ENCODE measurements around the gene CAPN7.

The CAPN7 gene

DNA sequence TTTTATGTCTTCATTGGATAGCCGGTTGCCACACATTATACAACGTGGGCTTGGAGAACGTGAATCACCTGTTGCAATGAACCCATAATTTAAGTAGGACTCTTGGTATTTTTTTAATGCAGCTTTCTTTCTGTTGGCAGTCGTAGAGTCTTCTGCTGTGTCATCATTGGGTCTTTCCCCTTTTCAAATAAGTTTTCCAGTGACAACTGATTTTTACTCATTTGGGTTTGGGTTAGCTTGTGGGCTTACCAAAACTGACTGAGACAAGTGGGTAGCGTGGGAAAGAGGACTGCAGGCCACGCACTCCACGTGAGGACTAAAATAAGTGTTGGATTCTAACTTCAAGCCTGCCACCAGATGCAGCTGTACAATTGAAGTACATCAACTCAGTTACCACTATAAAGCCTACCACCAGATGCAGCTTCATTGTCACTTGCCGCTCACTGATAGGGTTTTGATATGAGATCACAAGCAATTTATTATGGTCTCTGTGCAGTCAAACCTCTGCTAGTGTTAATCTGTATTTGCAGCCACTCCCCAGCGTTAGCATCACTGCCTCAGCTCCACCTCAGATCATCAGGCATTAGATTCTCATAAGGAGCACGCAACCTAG lies 6.4 kb upstream of the CAPN7 start:
- no peak for DNase-seq (ENCODE audit: low read depth)

- DNase-seq (ENCODE audit: low read depth) = no peak
These were observed 2.0 kb upstream of the CAPN7 start for GRCh38 chr3:15204005-15204404.

- DNase-seq (ENCODE audit: low read depth) = no peak
These were observed 538 bp upstream of the CAPN7 start for GRCh38 chr3:15205482-15205933.

DNA sequence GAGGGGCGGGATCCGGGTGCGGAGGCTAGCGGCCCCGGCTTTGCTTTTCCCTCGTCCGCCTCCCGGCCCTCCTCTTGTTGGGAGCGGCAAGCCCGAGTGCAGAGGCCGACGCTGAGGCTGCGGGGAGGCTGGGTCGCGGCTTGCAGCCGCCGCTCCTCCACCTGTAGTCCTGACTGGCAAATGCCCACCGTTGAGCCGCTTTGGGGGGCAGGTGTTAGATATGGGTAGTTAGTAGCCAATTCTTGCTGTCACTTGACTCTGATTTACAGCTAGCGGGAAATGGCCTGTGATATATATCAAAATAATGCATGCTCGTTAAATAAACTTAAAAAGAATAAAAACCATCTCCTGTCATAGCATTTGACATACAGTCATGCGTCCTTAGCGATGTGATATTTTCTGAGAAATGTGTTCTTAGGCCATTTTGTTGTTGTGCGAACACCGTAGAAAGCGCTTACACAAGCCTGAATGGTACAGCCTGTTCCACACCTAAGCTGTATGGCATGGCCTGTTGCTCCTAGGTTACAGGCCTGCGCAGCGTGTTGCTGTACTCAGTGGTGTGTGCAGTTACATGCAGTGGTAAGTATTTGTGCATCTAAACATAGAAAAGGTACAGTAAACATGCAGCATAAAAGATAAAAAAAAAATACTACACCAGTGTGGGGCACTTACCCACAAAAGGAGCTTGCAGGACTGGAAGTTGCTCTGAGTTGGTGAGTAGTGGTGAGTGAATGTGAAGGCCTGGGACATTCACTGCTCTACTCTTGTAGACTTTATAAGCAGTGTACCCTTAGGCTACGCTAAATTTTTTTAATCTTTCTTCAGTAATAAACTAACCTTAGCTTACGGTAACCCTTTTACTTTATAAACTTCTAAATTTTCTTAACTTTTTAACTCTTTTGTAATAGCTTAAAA lies 873 bp downstream of the CAPN7 start:
- DNase-seq (ENCODE audit: low read depth) = no peak

DNA sequence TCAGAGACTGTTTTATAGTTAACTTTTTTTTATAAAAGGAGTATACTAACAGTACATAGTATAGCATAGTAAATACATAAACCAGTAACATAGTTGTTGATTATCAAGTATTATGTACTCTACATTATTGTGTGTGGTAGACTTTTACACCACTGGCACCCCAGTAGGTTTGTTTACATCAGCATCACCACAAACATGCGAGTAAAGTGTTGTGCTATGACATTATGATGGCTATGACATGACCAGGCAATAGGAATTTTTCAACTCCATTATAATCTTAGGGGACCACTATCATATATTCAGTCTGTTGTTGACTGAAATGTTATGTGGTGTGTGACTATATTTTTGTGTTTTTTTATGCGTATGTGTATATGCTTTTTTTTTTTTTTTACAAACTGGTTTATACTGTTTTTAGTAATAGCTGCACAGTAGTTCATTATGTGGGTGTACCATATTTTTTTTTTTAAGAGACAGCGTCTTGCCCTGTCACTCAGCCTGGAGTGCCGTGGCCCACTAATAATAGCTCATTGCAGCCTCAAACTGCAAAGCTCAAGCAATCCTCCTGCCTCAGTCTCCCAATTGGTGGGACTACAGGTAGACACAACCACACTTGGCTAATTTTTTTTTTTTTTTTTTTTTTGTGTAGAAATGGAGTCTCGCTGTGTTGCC lies 1.9 kb downstream of the CAPN7 start:
- no peak for DNase-seq (ENCODE audit: low read depth)

GRCh38 chr3:15211937-15212336 lies 5.9 kb downstream of the CAPN7 start:
- DNase-seq (ENCODE audit: low read depth) = no peak

GRCh38 chr3:15214758-15215157 lies 8.7 kb downstream of the CAPN7 start:
- no peak for DNase-seq (ENCODE audit: low read depth)

DNA sequence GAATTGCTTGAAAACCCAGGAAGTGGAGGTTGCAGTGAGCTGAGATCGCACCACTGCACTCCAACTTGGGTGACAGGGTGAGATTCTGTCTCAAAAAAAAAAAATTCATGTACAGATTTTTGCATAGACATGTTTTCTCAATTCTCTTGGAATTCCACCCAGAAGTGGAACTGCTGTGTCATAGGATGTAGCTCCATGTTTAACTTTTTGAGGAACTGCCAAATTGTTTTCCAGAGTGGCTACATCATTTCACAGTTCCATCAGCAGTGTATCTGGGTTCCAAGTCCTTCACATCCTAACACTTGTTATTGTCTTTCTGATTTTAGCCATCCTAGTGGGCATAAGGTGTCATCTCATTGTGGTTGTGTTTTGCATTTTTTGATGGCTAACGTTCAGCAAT lies 9.9 kb downstream of the CAPN7 start:
- DNase-seq (ENCODE audit: low read depth) = no peak

DNA sequence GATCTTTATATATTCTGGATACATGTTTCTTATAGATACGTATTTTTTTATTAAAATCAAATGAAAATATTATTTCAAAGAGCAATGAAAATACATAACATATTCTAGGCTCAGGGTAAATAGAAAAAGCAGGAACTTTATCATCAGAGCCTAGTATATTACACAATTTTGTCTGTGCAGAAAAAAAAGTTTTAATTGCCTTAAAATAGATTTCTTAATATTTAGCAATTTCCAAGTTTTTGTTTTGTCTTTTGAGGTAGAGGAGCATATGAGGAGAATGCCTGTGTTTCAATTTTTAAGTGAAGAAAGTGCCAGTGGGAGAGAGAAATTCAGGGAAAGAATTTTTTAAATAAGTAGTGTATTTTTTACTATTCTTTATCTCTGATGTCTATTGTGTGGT lies 10.5 kb downstream of the CAPN7 start:
- no peak for DNase-seq (ENCODE audit: low read depth)

GRCh38 chr3:15217011-15217671 lies 11.1 kb downstream of the CAPN7 start:
- DNase-seq (ENCODE audit: low read depth) = no peak

- DNase-seq (ENCODE audit: low read depth) = no peak
These were observed 11.8 kb downstream of the CAPN7 start for GRCh38 chr3:15217841-15218267.

- no peak for DNase-seq (ENCODE audit: low read depth)
These were observed 12.6 kb downstream of the CAPN7 start for GRCh38 chr3:15218689-15219088.

DNA sequence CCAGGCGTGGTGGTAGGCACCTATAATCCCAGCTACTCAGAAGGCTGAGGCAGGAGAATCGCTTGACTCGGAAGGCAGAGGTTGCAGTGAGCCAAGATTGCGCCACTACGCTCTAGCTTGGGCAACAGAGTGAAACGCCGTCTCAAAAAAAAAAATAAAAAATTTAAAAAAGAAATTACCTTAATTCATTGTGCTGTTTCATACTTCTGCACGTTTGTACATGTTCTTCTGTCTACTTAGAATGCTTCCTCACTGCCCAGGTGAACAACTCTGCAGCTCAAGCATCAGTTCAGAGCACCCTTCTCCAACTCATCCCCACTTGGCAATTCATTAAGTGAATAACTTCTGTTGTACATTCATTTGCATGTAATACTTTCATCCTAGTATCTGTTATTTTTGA lies 14.0 kb downstream of the CAPN7 start:
- DNase-seq (ENCODE audit: low read depth) = no peak

DNA sequence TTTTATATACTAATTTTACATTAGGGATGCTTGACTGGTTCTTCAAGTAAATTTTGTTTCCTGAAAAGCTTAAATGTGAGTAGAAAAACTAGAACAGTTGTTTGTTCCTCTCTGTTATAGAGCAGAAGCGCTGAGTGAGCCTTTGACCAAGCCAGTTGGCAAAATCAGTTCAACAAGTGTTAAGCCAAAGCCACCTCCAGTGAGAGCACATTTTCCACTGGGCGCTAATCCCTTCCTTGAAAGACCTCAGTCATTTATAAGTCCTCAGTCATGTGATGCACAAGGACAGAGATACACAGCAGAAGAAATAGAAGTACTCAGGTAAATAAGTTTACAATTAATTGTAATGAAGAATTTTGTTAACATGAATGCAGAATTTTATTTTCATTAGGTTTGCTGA lies 14.6 kb downstream of the CAPN7 start:
- DNase-seq (ENCODE audit: low read depth) = no peak

DNA sequence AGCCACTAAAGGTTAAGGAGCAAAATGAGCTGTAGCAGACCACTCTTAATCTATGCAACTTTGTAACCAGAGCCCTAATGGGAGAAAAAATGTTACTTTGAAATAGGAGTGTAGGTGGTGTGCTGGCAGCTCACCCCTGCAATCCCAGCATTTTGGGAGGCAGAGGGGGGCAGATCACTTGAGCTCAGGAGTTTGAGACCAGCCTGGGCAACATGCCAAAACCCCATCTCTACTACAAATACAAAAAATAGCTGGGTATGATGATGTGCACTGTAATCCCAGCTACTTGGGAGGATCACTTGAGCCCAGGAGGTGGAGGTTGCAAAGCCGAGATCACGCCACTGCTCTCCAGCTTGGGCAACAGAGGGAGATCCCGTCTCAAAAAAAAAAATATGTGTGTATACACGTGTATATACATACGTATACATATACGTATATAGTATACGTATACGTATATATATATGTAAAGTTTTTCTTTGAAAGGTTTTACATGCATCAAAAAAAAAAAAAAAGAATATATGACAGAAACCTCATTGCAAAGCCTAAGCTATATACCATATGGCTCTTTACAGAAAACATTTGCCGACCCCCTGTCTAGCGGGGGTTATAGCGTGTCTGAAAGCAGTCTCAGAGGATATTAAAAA lies 15.7 kb downstream of the CAPN7 start:
- no peak for DNase-seq (ENCODE audit: low read depth)

DNA sequence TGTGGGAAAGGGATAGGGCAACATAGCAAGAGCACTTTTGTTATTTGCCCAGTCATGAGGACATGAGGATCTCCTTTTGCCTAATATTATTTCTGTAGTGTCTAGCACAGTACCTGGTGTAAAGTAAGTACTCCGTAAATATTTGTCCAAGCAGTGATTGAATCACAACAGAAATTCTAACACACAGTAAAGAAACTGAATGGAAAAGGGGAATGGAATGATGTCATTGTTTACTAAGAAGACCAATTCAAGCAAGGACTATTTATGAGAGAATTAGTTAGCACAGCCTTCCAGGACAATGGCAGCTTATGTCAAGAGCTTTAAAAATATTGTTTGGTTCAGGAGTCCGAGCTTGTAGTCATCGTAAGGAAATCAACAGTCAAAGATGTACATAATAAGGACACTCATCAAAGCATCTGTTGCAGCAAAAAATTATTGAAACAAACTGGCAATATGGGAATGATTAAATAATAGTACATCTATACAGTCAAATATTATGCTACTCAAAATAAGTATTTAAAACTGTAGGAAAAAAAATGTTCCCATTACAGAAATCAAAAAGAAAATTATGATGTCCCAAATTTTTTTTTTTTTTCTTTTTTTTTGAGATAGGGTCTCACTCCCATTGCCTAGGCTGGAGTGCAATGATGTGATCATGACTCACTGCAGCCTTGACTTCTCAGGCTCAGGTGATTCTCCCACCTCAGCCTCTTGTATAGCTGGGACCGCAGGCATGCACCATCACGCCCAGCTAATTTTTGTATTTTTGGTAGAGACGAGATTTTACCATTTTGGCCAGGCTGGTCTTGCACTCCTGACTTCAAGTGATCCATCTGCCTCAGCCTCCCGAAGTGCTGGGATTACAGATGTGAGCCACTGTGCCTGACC lies 17.9 kb downstream of the CAPN7 start:
- DNase-seq (ENCODE audit: low read depth) = no peak

DNA sequence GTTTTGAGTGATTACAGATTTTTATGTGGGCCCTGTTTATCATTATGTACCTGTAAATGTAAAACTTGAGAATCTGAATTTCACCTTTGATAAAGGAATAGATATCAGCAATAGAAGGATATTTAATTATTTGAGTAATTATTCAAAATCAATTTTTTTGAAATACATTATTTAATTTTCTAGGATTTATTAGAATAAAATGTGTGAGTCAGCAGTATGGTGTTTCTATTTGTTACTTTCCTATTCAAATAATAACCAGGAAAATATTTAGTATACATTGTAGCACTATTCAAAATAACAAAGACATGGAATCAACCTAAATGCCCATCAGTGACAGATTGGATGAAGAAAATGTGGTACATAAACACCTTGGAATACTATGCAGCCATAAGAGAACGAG lies 22.1 kb downstream of the CAPN7 start:
- no peak for DNase-seq (ENCODE audit: low read depth)

DNA sequence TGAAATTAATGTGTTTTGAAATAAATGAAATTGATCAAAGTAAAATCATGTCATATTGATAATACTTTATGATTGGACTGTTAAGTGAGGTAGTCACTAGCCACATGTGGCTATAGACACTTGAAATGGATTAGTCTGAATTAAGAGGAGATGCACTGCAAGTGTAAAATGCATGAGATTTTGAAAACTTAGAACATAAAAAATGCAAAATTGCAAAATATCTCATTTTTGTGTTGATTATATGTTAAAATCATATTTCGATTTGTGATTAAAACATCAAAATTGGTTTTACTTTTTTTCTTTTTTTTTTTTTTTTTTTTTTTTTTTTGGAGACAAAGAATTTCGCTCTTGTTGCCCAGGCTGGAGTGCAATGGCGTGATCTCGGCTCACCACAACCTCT lies 23.2 kb downstream of the CAPN7 start:
- DNase-seq (ENCODE audit: low read depth) = no peak

DNA sequence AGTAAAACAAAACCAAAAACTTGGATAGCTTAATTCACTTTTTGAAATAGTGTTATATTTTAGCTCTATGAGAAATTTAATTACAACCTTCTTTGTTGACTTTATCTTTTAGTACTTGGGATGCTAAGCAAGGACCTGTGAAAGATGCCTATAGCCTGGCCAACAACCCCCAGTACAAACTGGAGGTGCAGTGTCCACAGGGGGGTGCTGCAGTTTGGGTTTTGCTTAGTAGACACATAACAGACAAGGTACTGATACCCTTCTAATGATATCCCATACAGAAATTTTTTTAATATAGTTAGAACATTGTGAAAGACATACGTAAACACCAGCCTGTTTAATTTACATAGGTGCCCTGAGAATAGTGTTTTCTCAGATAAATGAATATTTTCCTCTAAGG lies 35.3 kb downstream of the CAPN7 start:
- DNase-seq (ENCODE audit: low read depth) = peak; percentile 10

GRCh38 chr3:15243822-15244482 lies 37.9 kb downstream of the CAPN7 start:
- no peak for DNase-seq (ENCODE audit: low read depth)

Data from stimulated activated CD8-positive, alpha-beta memory T cell treated with anti-CD3 and anti-CD28 coated beads, Interleukin-15, amount 100 ng/mL, for 1 hour (primary cell).